ENCODE data around the gene GTF2A1.
"Not testable (repeated sequence)": the region's sequence is repeated elsewhere in the genome, so short reads cannot be mapped to it uniquely, and the experiment has no call there.

The GTF2A1 gene

DNA sequence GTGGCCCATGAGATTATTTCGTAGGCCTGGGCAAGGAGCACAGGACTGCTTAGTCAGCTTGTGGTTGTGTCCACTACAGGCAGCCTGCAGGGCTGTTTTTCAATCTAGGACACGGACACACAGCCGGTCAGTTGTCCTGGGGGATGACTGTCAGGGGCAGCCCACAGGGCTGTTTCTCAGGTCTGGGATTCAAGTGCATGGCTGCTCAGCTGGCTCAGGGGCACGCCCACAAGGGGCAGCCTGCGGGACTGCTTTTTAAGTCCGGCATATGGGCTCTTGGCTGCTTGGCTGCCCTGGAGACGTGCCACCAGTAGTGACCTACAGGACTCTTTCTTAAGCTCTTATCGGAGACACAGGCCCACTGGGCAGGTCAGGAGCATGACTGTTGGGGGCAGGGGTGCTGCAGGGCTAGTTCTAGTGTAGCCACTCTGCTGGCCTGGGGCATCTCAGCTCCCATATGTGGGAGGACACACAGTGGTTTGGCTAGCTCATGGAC is 26.6 kb upstream of the GTF2A1 start:
- Histone ChIP-seq H3K4me1 (ENCODE audit: control insufficient read depth, insufficient read depth, low read length) (no peaks in the 10 kb centered on the region), H3K4me3 (ENCODE audit: low read length) (no peak overlapping the region)

DNA sequence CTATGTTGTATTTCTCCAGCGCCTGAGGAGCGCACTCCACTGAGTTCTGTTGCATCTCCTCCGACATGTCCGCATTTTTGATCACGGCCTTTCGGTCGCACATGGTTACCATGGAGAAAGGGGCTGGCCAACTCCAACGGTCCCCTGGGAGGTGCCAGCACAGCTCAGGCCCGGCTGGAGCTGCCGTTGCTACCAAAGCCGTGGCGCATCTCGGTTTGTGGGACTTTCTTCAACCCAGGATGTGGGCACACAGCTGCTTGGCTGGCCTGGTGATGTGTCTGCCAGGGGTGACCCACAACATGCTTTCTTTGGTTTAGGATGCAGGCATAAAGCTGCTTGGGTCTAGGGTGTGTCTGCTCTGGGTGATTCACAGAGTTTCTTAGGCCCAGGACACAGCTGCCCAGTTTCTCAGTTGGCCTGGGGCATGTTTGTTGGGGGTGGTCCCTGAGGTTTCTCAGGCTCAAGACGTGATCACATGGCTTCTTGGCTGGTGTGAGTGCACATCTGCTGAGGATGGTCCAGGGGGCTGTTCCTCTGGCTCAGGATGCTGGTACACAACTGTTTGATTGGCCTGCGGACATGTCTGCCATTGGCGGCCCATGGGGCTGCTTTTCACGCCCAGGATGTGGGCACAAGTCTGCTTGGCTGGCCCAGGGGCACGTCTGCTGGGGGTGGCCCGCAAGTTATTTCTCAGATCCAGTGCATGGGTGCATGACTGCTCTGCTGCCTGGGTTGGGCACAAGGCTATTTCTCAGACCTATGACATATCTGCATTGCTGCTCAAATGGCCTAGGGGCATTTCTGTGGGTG is 25.9 kb upstream of the GTF2A1 start:
- no peaks in the 10 kb centered on the region for H3K36me3 ChIP-seq (ENCODE audit: control insufficient read depth, insufficient read depth, low read length)
- H3K9ac ChIP-seq (ENCODE audit: low read length), result no peak overlapping the region
- no peaks in the 10 kb centered on the region for H3K27me3 ChIP-seq (ENCODE audit: control insufficient read depth, insufficient read depth, low read length)
- H3K27ac ChIP-seq (ENCODE audit: low read depth, low read length), result no peak overlapping the region
- no peaks in the 10 kb centered on the region for H3K4me1 ChIP-seq (ENCODE audit: control insufficient read depth, insufficient read depth, low read length)
- H3K4me3 ChIP-seq (ENCODE audit: low read length), result no peak overlapping the region

More for the DNA sequence above, 26.6 kb upstream of the GTF2A1 start:
- no peak overlapping the region for H3K9ac ChIP-seq (ENCODE audit: low read length)
- no peak overlapping the region for H3K27ac ChIP-seq (ENCODE audit: low read depth, low read length)
- no peaks in the 10 kb centered on the region for H3K27me3 ChIP-seq (ENCODE audit: control insufficient read depth, insufficient read depth, low read length)
- no peaks in the 10 kb centered on the region for H3K36me3 ChIP-seq (ENCODE audit: control insufficient read depth, insufficient read depth, low read length)

DNA sequence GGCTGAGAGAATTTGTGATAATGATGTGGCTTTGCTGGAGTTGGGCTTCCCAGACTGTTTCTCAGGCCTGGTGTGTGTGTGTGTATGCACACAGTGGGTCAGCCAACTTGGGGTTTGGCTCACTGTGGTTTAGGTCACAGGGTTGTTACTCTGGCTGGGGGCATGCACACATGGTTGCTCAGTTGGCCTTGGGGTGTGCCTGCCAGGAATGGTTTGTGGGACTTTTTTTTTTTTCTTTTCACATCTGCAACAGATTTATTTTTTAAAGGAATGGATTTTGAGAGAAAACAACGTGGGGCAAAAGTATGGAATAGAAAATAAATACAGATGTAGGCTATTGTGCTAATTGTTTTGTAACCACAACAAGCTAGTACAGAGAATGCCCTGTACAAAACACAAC is 25.0 kb upstream of the GTF2A1 start:
- Histone ChIP-seq H3K27ac (ENCODE audit: low read depth, low read length) (no peak overlapping the region), H3K27me3 (ENCODE audit: control insufficient read depth, insufficient read depth, low read length) (no peaks in the 10 kb centered on the region), H3K9ac (ENCODE audit: low read length) (no peak overlapping the region), H3K4me3 (ENCODE audit: low read length) (no peak overlapping the region), H3K36me3 (ENCODE audit: control insufficient read depth, insufficient read depth, low read length) (no peaks in the 10 kb centered on the region), H3K4me1 (ENCODE audit: control insufficient read depth, insufficient read depth, low read length) (no peaks in the 10 kb centered on the region)

DNA sequence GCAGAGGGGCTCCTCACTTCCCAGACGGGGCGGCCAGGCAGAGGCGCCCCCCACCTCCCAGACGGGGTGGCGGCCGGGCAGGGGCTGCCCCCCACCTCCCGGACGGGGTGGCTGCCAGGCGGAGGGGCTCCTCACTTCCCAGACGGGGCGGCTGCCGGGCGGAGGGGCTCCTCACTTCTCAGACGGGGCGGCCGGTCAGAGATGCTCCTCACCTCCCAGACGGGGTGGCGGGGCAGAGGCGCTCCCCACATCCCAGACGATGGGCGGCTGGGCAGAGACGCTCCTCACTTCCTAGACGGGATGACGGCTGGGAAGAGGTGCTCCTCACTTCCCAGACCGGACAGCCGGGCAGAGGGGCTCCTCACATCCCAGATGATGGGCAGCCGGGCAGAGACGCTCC is 23.7 kb upstream of the GTF2A1 start:
- H3K36me3 ChIP-seq (ENCODE audit: control insufficient read depth, insufficient read depth, low read length); H3K9ac ChIP-seq (ENCODE audit: low read length); H3K4me1 ChIP-seq (ENCODE audit: control insufficient read depth, insufficient read depth, low read length); H3K27ac ChIP-seq (ENCODE audit: low read depth, low read length); H3K4me3 ChIP-seq (ENCODE audit: low read length); H3K27me3 ChIP-seq (ENCODE audit: control insufficient read depth, insufficient read depth, low read length): not testable (repeated sequence)

DNA sequence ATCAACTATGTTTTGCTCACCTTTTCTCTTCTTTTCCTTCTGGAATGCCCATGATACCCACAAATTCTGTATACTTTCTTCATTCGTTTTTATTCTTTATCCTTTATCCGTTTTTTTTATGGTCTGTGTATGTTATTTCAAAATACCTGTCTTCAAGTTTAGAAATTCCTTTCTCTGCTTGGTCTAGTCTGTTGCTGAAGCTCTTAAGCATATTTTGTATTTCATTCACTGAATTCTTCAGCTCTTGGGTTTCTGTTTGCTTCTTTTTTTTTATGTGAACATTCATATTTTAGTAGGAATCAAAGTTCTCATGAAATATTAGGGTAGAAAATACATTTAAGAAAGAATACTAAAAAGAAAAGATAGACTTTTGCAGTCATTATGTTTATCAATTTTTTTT is 22.7 kb upstream of the GTF2A1 start:
- Histone ChIP-seq H3K36me3 (ENCODE audit: control insufficient read depth, insufficient read depth, low read length) (no peaks in the 10 kb centered on the region), H3K4me1 (ENCODE audit: control insufficient read depth, insufficient read depth, low read length) (no peaks in the 10 kb centered on the region), H3K27ac (ENCODE audit: low read depth, low read length) (no peak overlapping the region), H3K4me3 (ENCODE audit: low read length) (no peak overlapping the region), H3K27me3 (ENCODE audit: control insufficient read depth, insufficient read depth, low read length) (no peaks in the 10 kb centered on the region), H3K9ac (ENCODE audit: low read length) (no peak overlapping the region)

DNA sequence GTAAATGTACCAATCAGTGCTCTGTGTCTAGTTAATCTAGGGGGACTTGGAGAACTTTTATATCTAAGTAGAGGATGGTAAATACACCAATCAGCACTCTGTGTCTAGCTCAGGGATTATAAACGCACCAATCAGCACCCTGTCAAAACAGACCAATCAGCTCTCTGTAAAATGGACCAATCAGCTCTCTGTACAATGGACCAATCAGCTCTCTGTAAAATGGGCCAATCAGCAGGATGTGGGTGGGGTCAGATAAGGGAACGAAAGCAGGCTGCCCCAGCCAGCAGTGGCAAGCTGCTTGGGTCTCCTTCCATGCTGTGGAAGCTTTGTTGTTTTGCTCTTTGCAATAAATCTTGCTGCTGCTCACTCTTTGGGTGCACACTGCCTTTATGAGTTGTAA is 16.1 kb upstream of the GTF2A1 start:
- H3K4me1 ChIP-seq (ENCODE audit: control insufficient read depth, insufficient read depth, low read length); H3K27ac ChIP-seq (ENCODE audit: low read depth, low read length); H3K9ac ChIP-seq (ENCODE audit: low read length); H3K27me3 ChIP-seq (ENCODE audit: control insufficient read depth, insufficient read depth, low read length); H3K4me3 ChIP-seq (ENCODE audit: low read length); H3K36me3 ChIP-seq (ENCODE audit: control insufficient read depth, insufficient read depth, low read length): not testable (repeated sequence)

DNA sequence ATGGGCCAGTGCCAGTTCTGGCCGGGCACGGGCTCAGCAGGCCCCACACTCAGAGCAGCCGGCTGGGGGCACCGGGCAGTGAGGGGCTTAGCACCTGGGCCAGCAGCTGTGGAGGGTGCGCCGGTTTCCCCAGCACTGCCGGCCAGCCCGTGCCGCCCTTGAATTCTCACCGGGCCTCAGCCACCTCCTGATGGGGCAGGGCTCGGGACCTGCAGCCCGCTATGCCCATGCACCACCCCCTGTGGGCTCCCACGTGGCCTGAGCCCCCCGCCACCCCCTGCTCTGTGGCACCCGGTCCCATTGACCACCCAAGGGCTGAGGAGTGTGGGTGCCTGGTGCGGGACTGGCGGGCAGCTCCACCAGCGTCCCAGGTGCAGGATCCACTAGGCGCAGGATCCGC is 15.4 kb upstream of the GTF2A1 start:
- Histone ChIP-seq H3K27me3 (ENCODE audit: control insufficient read depth, insufficient read depth, low read length) (no peaks in the 10 kb centered on the region), H3K4me1 (ENCODE audit: control insufficient read depth, insufficient read depth, low read length) (no peaks in the 10 kb centered on the region), H3K9ac (ENCODE audit: low read length) (no peak overlapping the region), H3K27ac (ENCODE audit: low read depth, low read length) (no peak overlapping the region), H3K4me3 (ENCODE audit: low read length) (no peak overlapping the region), H3K36me3 (ENCODE audit: control insufficient read depth, insufficient read depth, low read length) (no peaks in the 10 kb centered on the region)

DNA sequence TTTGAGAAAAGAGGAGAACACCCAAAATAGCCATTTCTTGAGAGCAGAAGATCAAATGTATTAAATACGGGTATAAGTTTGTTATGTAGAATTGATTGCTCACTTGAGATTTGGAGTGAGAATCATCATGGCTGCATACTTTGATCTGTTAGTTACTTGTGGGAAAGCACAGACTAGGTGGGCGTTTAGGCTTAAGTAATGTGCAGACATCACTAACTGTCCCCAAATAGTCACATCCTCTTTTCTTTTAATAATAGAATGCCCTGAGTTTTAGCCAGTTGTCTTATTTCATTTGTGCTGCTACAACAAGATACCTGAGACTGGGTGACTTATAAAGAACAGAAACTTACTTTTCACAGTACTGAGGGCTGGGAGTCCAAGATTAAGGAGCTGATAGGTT is 14.3 kb upstream of the GTF2A1 start:
- no peaks in the 10 kb centered on the region for H3K4me1 ChIP-seq (ENCODE audit: control insufficient read depth, insufficient read depth, low read length)
- H3K27me3 ChIP-seq (ENCODE audit: control insufficient read depth, insufficient read depth, low read length), result no peaks in the 10 kb centered on the region
- no peaks in the 10 kb centered on the region for H3K36me3 ChIP-seq (ENCODE audit: control insufficient read depth, insufficient read depth, low read length)
- H3K9ac ChIP-seq (ENCODE audit: low read length), result no peak overlapping the region
- H3K27ac ChIP-seq (ENCODE audit: low read depth, low read length), result no peak overlapping the region
- H3K4me3 ChIP-seq (ENCODE audit: low read length), result no peak overlapping the region

DNA sequence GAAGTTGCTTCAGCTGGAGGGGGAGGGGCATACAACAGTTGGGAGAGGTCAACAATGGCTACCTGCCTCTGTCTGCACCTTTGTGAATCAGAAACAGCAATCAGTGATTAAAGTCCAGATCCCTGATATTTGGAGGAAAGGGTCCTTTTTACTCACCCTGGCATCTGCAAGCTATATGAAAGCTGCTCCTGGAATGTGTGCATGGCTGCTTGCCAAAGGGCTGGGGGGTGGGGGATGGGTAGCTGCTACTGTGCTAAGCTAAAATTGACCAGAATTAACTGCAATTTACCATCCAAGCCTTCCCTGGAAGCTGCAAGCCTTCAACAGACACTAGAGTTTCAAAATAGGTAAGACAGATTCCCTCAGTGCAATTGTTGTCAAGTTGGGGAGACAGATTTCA is 13.5 kb upstream of the GTF2A1 start:
- Histone ChIP-seq H3K9ac (ENCODE audit: low read length) (no peak overlapping the region), H3K36me3 (ENCODE audit: control insufficient read depth, insufficient read depth, low read length) (no peaks in the 10 kb centered on the region), H3K4me1 (ENCODE audit: control insufficient read depth, insufficient read depth, low read length) (no peaks in the 10 kb centered on the region), H3K27me3 (ENCODE audit: control insufficient read depth, insufficient read depth, low read length) (no peaks in the 10 kb centered on the region), H3K4me3 (ENCODE audit: low read length) (no peak overlapping the region), H3K27ac (ENCODE audit: low read depth, low read length) (no peak overlapping the region)

DNA sequence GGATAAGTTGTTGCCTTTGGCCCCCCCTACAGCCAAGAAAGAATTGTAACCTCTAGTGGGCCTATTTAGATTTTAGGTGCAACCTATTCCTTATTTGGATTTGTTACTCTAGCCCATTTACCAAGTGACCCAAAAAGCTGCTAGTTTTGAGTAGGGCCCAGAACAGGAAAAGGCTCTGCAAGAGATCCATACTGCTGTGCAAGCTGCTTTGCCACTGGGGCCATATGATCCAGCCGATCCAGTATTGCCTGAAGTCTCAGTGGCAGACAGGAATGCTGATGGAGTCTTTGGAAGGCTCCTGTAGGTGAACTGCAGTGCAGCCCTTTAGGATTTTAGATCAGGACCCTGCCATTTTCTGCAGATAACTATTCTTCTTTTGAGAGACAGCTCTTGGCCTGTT is 12.9 kb upstream of the GTF2A1 start:
- Histone ChIP-seq H3K9ac (ENCODE audit: low read length) (no peak overlapping the region), H3K4me3 (ENCODE audit: low read length) (no peak overlapping the region), H3K27me3 (ENCODE audit: control insufficient read depth, insufficient read depth, low read length) (no peaks in the 10 kb centered on the region), H3K4me1 (ENCODE audit: control insufficient read depth, insufficient read depth, low read length) (no peaks in the 10 kb centered on the region), H3K27ac (ENCODE audit: low read depth, low read length) (no peak overlapping the region), H3K36me3 (ENCODE audit: control insufficient read depth, insufficient read depth, low read length) (no peaks in the 10 kb centered on the region)

DNA sequence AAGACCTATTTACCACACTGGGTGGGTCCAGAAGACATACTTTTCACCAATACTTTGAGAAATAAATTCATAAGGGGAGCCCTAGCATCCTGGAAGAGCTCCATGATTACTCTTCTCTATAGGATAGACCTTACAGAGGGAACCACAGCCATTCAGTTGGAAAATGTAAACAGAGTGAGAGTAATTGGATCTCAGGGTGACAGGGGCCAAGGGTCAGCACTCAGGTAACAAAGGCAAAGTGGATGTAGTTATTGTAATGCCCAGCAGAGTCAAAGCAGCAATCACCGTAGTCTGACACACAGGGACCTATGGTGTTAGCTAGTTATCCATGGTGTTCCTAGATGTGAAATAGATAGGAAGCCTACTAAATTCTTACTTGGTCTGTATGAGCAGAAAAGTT is 10.8 kb upstream of the GTF2A1 start:
- no peaks in the 10 kb centered on the region for H3K27me3 ChIP-seq (ENCODE audit: control insufficient read depth, insufficient read depth, low read length)
- no peak overlapping the region for H3K4me3 ChIP-seq (ENCODE audit: low read length)
- no peaks in the 10 kb centered on the region for H3K36me3 ChIP-seq (ENCODE audit: control insufficient read depth, insufficient read depth, low read length)
- no peak overlapping the region for H3K27ac ChIP-seq (ENCODE audit: low read depth, low read length)
- H3K4me1 ChIP-seq (ENCODE audit: control insufficient read depth, insufficient read depth, low read length), result no peaks in the 10 kb centered on the region
- no peak overlapping the region for H3K9ac ChIP-seq (ENCODE audit: low read length)

DNA sequence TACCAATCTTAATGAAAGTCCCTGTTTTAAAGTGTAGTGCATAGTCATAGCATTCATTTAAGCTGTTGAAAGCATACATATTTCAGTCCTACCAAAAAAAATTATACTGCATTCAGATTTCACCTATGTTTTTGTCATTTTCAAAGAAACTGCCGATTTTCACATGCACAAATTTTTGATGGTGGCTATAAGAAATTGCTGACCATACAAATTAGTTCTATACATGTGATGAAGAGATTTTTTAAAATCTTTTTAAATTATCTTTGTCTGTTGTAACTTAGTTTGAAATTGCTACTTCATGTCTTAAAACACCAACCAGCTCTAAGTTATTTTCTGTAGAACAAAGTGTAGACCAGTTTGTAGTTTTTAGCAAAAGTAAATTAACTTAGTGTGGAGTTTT is 3.5 kb upstream of the GTF2A1 start:
- no peak overlapping the region for H3K27ac ChIP-seq (ENCODE audit: low read depth, low read length)
- peaks cover 2% of the 10 kb centered on the region for H3K4me1 ChIP-seq (ENCODE audit: control insufficient read depth, insufficient read depth, low read length)
- no peak overlapping the region for H3K4me3 ChIP-seq (ENCODE audit: low read length)
- no peak overlapping the region for H3K9ac ChIP-seq (ENCODE audit: low read length)
- H3K27me3 ChIP-seq (ENCODE audit: control insufficient read depth, insufficient read depth, low read length), result no peaks in the 10 kb centered on the region
- no peaks in the 10 kb centered on the region for H3K36me3 ChIP-seq (ENCODE audit: control insufficient read depth, insufficient read depth, low read length)

DNA sequence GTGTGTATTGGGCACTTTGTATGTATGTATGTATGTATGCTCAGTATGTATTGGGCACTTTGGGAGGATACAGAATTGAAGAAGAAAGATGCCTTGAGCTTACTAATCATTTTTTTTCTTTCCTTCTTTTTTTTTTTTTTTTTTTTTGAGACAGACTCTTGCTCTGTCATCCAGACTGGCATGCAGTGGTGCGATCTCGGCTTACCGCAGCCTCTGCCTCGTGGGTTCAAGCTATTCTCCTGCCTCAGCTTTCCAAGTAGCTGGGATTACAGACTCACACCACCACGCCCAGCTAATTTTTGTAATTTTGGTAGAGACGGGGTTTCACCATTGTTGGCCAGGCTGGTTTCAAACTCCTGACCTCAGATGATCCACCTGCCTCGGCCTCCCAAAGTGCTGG is 3.0 kb upstream of the GTF2A1 start:
- not testable (repeated sequence) for H3K27ac ChIP-seq (ENCODE audit: low read depth, low read length); H3K27me3 ChIP-seq (ENCODE audit: control insufficient read depth, insufficient read depth, low read length); H3K36me3 ChIP-seq (ENCODE audit: control insufficient read depth, insufficient read depth, low read length); H3K4me1 ChIP-seq (ENCODE audit: control insufficient read depth, insufficient read depth, low read length); H3K9ac ChIP-seq (ENCODE audit: low read length); H3K4me3 ChIP-seq (ENCODE audit: low read length)
